IPS DF 19.7 (cell line): Measurements from ENCODE around the gene ZNF207.
"Not testable (repeated sequence)": the region's sequence is repeated elsewhere in the genome, so short reads cannot be mapped to it uniquely, and the experiment has no call there.

Experiments
- DNase-seq: peaks from one replicate; pipeline ENCODE4 v3.0.0-alpha.2; 2013; ENCODE audit warnings: low read depth, low spot score

The ZNF207 gene

GRCh38 chr17:32386844-32387243 is 36.9 kb downstream of the ZNF207 start:
- no peak for DNase-seq

DNA sequence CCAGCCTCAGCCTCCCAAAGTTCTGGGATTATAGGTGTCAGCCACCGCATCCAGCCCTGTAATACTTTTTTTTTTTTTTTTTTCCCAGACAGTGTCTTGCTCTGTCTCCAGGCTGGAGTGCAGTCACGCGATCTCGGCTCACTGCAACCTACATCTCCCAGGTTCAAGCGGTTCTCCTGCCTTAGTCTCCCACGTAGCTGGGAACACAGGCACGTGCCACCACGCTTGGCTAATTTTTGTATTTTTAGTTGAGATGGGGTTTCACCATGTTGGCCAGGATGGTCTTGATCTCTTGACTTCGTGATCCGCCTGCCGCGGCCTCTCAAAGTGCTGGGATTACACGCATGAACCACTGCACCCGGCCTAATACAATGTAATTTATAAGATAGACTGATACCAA is 38.2 kb downstream of the ZNF207 start:
- not testable (repeated sequence) for DNase-seq

DNA sequence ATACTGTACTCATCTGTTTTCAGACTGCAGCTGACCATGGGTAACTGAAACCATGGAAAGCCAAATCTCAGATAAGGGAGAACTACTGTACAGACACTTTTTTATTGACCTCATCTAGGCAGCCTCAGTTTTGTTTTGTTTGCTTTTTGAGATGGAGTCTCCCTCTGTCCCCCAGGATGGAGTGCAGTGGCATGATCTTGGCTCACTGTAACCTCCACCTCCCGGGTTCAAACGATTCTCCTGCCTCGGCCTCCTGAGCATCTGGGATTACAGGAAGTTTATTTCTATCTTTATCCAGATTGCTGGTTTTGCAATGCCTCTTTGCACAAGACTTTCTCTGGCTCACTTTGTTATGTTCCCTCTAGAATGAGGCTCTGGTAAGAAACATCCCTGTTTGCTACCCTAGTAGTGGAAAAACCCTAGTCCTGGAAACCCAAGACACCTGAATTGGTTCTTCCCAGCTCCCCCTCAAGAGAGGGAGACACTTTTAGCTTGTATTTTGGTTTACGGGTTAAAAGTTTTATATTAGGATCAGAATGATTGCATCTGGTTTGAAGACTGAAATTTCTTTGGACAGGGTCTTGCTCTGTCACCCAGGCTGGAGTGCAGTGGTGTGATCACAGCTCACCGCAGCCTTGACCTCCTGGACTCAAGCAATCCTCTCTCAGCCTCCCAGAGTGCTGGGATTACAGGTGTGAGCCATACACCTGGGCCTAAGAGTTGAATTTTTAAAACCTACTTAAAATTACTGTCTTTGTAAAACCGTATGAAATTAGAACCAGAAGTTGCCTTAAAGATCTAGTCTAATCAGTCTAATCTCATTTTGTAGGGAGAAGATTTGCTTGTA is 38.9 kb downstream of the ZNF207 start:
- DNase-seq, result no peak

DNA sequence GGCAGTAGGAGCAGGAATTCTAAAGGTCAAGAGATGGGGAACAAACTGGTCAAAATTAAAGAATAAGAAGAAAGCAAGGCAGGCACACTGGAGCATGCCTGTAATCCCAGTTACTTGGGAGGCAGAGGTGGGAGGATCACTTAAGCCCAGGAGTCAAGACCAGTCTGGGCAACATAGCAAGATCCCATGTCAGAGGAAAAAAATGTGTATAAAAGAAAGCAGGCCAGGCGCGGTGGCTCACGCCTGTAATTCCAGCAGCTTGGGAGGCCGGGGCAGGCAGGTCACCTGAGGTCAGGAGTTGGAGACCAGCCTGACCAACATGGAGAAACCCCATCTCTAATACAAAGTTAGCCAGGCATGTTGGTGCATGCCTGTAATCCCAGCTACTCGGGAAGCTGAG is 43.9 kb downstream of the ZNF207 start:
- no peak for DNase-seq

GRCh38 chr17:32396343-32396742 is 46.4 kb downstream of the ZNF207 start:
- no peak for DNase-seq

DNA sequence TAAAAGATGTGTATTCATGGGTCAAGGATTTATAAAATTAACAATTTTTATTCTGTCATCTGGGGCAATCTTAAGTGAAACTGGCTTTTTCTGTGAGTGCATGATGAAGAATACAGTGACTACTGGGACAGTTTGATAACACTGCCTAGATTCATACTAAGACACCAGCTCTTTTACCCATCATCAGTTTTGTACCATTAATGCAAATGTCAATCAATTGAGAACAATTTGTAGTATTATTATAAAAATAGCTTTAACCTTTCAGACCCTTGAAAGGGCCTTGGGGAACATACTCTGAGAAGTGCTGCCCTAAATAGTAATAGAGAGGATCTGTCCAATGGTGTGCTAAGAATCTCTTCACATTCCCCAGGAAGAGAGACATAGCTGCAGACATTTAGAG is 49.0 kb downstream of the ZNF207 start:
- DNase-seq, result no peak

DNA sequence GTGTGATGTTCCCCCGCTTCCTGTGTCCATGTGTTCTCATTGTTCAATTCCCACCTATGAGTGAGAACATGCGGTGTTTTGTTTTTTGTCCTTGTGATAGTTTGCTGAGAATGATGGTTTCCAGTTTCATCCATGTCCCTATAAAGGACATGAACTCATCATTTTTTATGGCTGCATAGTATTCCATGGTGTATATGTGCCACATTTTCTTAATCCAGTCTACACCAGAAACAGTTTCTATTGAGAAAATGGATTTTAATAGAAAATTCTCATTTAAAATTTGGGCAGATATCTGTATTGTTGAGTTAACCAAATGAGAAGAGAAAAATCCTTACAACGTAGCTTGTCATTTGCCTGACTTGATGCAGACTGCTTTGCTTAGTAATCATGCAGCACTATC is 60.1 kb downstream of the ZNF207 start:
- DNase-seq, result not testable (repeated sequence)

GRCh38 chr17:32426894-32427293 is 76.9 kb downstream of the ZNF207 start:
- no peak for DNase-seq

DNA sequence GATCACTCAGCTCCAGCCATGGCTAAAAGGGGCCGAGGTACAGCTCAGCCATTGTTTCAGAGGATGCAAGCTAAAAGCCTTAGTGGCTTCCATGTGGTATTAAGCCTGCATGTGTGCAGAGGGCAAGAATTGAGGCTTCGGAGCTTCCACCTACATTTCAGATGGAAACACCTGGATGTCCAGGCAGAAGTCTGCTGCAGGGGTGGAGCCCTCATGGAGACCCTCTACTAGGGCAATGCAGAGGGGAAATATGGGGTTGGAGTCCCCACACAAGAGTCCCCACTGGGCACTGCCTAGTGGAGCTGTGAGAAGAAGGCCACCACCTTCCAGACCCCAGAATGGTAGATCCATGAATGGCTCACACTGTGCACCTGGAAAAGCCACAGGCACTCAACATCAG is 79.6 kb downstream of the ZNF207 start:
- DNase-seq, result no peak
